Measurements from ENCODE around the gene PLEKHA5.
"Not testable (repeated sequence)": the region's sequence is repeated elsewhere in the genome, so short reads cannot be mapped to it uniquely, and the experiment has no call there.

PLEKHA5 gene

GRCh38 chr12:19161216-19161615, 31.7 kb downstream of the PLEKHA5 start:
- no peak overlapping the region for H3K4me3 ChIP-seq (ENCODE audit: low read depth, low read length)
- TF ChIP-seq, protein P1, sequence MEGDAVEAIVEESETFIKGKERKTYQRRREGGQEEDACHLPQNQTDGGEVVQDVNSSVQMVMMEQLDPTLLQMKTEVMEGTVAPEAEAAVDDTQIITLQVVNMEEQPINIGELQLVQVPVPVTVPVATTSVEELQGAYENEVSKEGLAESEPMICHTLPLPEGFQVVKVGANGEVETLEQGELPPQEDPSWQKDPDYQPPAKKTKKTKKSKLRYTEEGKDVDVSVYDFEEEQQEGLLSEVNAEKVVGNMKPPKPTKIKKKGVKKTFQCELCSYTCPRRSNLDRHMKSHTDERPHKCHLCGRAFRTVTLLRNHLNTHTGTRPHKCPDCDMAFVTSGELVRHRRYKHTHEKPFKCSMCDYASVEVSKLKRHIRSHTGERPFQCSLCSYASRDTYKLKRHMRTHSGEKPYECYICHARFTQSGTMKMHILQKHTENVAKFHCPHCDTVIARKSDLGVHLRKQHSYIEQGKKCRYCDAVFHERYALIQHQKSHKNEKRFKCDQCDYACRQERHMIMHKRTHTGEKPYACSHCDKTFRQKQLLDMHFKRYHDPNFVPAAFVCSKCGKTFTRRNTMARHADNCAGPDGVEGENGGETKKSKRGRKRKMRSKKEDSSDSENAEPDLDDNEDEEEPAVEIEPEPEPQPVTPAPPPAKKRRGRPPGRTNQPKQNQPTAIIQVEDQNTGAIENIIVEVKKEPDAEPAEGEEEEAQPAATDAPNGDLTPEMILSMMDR (IDR thresholded peaks at IDR 0.05; ENCODE audit: low read depth, low read length, missing control alignments): no peak
- no peak for DNase-seq (ENCODE audit: low read depth)
- in situ Hi-C loops (cut with HindIII; ENCODE audit: low sequenced_read_pairs): no loop called here

DNA sequence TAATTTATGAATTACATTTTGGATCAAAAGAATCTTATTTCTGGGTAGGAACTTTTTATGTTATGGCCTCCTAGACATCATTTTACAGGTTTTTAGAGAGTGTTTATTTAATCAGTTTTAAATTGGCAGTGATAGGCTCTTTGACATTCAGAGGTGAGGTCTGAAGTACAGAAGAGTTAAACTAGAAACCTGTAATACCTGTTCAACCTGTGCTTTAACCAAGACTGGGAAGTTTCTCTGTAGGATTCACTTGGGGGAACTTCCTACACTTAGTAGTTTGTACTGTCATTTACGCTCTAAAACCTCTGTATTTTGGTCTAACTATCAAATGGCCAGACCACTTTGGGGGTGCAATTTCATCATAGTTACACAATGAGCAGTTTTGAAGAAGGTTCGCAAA, 35.9 kb downstream of the PLEKHA5 start:
- DNase-seq (ENCODE audit: low read depth): no peak
- TF ChIP-seq, protein P1 (IDR thresholded peaks at IDR 0.05; ENCODE audit: low read depth, low read length, missing control alignments): no peak
- no peak overlapping the region for H3K4me3 ChIP-seq (ENCODE audit: low read depth, low read length)
- in situ Hi-C loops (cut with HindIII; ENCODE audit: low sequenced_read_pairs): no loop called here

GRCh38 chr12:19166387-19166786, 36.9 kb downstream of the PLEKHA5 start:
- DNase-seq (ENCODE audit: low read depth): no peak
- no peak overlapping the region for H3K4me3 ChIP-seq (ENCODE audit: low read depth, low read length)
- in situ Hi-C loops (cut with HindIII; ENCODE audit: low sequenced_read_pairs): no loop called here
- TF ChIP-seq, protein P1 (IDR thresholded peaks at IDR 0.05; ENCODE audit: low read depth, low read length, missing control alignments): no peak

DNA sequence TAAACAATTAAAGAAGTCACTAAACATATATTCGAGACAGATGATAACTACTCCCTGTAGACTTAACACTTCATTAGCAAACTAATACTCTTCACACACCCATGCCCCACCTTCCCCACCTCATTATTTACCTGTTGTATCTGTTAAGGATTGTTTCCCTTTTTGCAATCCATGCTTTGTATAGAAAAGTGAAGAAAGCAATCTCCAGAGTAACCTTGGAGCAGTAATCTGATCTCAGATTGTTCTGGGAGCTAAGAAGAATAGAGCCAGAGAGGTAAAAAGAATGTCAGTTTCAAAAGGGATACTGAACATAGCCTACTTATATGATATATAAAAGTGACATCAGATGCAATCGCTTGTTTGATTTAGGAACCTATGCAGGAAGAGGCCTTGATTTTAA, 37.4 kb downstream of the PLEKHA5 start:
- DNase-seq (ENCODE audit: low read depth): no peak
- TF ChIP-seq, protein P1 (IDR thresholded peaks at IDR 0.05; ENCODE audit: low read depth, low read length, missing control alignments): no peak
- in situ Hi-C loops (cut with HindIII; ENCODE audit: low sequenced_read_pairs): no loop called here
- no peak overlapping the region for H3K4me3 ChIP-seq (ENCODE audit: low read depth, low read length)

GRCh38 chr12:19167708-19168107, 38.2 kb downstream of the PLEKHA5 start:
- H3K4me3 ChIP-seq (ENCODE audit: low read depth, low read length): no peak overlapping the region
- TF ChIP-seq, protein P1 (IDR thresholded peaks at IDR 0.05; ENCODE audit: low read depth, low read length, missing control alignments): no peak
- in situ Hi-C loops (cut with HindIII; ENCODE audit: low sequenced_read_pairs): no loop called here
- DNase-seq (ENCODE audit: low read depth): no peak

DNA sequence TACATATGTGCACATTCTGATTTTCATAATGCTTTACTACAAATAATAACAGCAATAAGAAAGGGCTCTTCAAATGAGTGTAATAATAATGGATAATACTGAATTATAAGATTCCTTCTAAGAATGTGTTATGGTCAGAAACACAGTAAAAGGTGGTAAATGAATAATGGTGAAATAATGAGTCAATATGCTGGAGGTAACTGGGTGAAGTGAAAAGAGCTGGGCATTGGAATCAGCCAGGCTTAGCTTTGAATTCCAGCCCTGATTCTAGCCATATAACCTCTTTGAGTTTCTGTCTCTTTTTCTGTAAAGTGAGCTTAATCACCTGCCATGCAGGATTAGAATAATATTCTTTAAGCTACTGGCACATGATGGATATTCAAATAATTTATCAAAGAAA, 39.1 kb downstream of the PLEKHA5 start:
- no peak overlapping the region for H3K4me3 ChIP-seq (ENCODE audit: low read depth, low read length)
- no peak for DNase-seq (ENCODE audit: low read depth)
- TF ChIP-seq, protein P1 (IDR thresholded peaks at IDR 0.05; ENCODE audit: low read depth, low read length, missing control alignments): no peak
- in situ Hi-C loops (cut with HindIII; ENCODE audit: low sequenced_read_pairs): no loop called here

GRCh38 chr12:19169222-19169621, 39.7 kb downstream of the PLEKHA5 start:
- in situ Hi-C loops (cut with HindIII; ENCODE audit: low sequenced_read_pairs): no loop called here
- DNase-seq (ENCODE audit: low read depth): no peak
- TF ChIP-seq, protein P1 (IDR thresholded peaks at IDR 0.05; ENCODE audit: low read depth, low read length, missing control alignments): no peak
- H3K4me3 ChIP-seq (ENCODE audit: low read depth, low read length): no peak overlapping the region

DNA sequence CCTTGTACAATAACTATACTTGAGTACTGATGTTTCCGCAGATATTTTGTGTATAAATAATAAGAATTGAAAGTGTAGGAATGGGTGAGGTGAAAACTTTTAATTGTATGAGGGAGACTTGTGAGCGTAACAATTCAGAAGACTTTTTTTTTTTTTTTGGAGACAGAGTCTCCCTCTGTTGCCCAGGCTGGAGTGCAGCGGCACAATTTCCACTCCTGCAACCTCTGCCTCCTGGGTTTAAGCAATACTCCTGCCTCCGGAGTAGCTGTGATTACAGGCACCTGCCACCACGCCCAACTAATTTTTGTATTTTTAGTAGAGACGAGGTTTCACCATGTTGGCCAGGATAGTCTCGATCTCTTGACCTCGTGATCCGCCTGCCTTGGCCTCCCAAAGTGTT, 40.8 kb downstream of the PLEKHA5 start:
- in situ Hi-C loops (cut with HindIII; ENCODE audit: low sequenced_read_pairs); H3K4me3 ChIP-seq (ENCODE audit: low read depth, low read length); DNase-seq (ENCODE audit: low read depth): not testable (repeated sequence)

Data from astrocyte of the cerebellum (primary cell).